OCI-M2 (cell line): ENCODE results near the gene LCK.

Experiments
- DNase-seq: peaks from one replicate; lab custom pipeline; 2025; ENCODE audit not compliant: unreplicated experiment; lab: John Stamatoyannopoulos, UW

LCK gene

DNA sequence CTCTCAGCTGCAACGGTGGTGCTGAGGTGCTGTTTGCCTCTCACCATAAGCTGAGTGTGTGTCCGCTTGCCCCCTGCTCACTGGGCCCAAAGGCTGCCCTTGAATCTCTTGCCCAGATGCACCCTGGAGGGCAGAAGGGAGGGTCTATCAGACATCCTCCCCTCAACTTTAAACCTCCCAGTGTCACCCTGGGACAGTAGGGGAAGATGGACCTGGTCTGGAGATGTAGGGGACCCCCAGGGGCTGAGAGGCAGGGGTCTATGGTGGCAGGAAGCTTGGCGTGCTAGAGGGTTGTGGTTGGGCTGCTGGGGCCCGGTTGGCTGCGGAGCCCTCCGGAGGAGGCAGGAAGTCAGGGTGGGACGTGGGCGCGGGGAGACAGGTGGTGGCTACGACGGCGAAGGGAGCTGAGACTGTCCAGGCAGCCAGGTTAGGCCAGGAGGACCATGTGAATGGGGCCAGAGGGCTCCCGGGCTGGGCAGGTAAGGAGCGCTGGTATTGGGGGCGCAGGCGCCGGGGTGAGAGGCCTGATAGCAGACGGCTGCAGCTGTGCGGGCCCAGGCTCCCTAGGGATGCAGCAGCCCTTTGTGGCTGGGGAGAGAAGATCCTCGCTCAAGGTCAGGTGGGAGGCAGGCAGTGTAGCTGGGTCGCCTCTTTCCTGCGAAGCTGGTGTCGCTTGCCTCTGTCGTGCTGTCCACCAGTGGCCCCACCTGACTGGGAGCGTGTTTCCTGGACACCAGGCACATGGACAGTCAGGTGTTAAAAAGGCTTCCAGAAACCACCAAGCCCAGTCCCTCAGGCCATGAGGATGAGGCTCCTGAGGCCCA is at the start of gene LCK:
Gene LCK (plus strand): TSS at position 373 of the 824 bp plus-strand sequence. CDS start 23,065 bp downstream, outside the sequence.
- no peak for DNase-seq

DNA sequence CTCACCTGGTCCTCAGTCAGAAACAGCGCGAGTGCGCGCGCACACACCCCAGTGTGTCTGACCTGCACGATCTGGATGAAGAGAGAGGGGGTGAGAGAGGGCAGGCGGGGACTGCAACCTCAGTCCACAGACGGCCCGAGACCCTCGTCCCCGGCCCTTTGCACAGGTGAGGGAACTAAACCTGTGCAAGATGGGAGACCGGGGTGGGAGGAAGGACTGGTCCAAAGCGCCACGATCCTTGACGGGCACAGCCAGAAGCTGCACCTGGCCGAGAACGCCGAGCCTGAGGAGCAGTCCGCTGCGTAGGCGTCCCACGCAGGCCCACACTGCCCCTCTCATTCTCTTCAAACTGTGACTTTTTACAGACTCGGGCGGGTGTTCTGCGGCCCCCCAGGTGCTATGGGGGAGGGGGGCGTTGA is 46.1 kb upstream of the LCK start:
- no peak for DNase-seq

DNA sequence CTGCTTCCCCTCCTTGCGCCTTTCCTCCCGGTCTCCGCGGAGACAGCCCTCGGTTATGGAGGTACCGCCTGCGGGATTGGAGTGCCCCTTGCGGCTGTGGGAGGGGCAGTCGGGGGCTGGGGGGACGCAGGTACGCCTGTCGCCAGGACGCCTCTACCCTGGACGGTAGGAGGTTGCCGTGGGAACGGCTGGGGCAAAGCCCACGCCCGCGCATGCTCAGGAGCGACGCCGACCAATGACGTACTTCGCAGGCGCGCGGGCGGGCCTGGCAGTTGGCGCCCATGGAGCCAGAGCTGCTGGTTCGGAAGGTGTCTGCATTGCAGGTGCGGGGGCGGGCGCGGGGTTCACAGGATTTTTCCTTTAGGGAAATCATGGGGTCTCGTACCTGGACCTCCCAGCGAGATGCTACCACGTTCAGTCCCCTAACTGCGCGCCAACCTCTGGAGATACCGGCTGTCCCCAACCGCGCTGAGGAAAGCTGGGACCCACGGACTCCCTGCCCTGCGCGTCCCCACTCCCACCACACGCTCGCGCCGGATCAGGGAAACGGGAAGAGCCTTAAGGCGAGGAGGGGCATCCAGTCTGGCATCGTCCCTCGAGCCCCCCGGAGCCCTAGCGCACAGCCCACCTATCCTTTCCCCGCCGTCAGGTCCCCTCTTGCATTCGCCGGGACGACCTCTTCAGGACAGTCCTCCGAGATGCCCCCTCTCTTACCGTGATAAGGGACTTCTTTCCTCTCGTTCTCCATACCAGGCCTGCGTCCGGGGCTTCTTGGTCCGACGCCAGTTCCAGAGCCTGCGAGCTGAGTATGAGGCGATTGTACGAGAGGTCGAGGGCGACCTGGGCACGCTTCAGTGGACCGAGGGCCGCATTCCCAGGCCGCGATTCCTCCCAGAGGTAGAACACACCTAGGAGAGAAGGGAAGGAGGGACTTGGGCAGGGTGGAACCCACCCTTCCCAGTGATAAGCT is 45.4 kb upstream of the LCK start, which contains the start of gene IQCC:
Gene IQCC (plus strand): TSS at position 271 of the 970 bp plus-strand sequence. CDS start 11 bp downstream, at position 282.
- no peak for DNase-seq

DNA sequence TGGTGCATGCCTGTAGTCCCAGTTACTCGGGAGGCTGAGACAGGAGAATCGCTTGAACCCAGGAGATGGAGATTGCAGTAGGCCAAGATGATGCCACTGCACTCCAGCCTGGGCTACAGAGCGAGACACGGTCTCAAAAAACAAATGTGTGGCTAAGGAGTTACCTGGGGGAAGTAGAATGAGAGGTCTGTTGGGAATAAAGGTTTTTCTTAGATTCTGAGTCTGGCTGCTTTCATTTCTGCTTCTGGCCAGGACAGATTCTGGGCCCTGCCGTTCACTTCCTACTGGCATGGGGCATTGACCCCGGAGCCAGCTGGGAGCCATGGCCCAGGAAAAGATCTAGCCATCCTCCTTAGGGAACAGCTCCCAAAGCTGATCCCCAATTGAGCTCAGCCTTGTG is 42.6 kb upstream of the LCK start:
- DNase-seq, result no peak

DNA sequence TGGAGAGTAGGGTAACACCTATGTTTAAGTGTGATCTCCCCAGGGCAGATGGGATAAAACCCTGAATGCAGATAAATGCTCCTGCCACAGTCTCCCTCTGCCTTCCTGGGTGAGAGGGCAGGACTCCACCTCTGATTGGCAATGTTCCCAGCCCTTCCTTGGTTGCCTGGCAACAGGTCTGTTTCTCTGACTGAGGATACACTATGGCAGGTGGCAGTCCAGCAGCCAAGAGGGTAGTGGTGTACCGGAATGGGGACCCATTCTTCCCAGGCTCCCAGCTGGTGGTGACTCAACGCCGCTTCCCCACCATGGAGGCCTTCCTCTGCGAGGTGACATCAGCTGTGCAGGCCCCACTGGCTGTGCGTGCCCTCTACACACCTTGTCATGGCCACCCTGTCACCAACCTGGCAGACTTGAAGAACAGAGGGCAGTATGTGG is 42.2 kb upstream of the LCK start, which contains the start of gene DCDC2B:
Gene DCDC2B (plus strand): TSS at position 199 of the 438 bp plus-strand sequence. CDS start 5 bp downstream, at position 204.
- no peak for DNase-seq

DNA sequence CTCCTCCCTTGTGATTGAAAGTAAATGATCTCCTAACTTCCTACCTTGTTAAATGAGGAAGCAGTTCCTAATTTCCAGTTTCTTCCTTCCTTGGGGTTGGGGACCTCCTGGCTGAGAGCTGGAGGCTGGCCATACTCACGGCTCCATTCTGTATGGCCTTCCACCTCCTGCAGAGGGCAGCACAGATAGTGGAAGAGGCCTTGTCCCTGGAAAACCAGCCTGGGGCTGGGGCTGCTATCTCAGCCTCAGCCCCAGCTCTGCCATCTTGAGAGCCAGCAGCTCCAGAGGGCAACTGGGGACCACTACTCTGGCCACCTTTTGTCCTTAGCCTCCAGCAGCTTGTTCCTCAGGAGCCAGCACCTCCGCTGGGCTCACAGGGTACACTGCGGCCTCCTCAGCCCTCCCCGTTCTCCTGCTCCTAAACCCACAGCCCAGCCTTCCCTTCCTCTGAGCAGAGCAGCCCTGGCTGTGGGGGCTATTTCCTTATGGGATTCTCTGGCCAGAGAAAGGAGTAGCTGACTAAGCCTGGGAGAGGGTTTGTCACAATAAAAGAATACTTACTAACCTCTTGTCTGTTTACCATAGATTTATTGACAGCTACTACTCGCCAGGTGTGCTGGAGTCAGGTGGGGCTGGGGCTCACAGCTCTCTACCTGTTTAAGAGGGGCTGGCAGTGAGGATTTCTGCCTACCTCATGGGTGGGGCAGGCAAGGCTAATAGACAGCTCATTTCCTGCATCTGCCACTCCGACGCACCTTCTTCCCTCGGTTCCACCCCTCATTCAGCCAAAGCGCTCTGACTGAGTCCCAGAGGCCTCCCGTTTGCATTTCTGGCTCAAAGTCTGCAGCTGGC is 35.2 kb upstream of the LCK start:
- DNase-seq, result no peak

DNA sequence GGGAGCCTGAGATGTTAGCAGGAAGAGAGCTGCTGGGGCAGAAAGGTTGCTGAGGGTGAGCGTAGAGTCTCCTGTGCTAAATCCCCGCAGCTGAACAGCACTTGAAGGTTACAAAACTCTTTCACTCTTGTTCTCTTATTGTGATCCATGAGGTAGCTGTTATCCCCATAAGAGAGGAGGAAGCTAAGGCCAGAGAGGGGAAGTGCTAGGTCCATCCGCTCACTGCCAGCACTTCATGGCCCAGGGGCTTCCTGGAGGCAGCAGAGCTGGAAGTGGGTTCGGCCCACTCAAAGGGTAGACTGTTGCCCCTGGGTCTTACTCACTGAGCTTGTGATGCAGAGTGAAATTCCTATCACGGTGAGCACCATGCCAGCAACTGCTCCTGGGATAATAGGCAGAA is 34.5 kb upstream of the LCK start:
- no peak for DNase-seq

DNA sequence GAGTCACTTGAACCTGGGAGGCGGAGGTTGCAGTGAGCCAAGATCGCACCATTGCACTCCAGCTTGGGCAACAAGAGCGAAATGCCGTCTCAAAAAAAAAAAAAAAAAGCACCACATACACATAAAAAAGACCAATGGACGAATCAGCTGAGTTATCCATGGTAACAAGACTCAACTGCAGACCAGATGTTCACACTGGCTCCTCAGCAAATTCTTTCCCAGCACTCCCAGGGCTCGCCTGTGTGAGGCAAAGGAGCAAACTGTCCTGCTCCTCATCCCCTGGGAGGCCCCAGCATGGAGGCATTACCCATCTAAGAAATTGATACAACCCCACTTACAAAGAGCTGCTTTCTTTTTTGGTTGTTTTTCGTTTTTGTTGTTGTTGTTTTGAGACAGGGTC is 32.0 kb upstream of the LCK start:
- DNase-seq, result no peak

DNA sequence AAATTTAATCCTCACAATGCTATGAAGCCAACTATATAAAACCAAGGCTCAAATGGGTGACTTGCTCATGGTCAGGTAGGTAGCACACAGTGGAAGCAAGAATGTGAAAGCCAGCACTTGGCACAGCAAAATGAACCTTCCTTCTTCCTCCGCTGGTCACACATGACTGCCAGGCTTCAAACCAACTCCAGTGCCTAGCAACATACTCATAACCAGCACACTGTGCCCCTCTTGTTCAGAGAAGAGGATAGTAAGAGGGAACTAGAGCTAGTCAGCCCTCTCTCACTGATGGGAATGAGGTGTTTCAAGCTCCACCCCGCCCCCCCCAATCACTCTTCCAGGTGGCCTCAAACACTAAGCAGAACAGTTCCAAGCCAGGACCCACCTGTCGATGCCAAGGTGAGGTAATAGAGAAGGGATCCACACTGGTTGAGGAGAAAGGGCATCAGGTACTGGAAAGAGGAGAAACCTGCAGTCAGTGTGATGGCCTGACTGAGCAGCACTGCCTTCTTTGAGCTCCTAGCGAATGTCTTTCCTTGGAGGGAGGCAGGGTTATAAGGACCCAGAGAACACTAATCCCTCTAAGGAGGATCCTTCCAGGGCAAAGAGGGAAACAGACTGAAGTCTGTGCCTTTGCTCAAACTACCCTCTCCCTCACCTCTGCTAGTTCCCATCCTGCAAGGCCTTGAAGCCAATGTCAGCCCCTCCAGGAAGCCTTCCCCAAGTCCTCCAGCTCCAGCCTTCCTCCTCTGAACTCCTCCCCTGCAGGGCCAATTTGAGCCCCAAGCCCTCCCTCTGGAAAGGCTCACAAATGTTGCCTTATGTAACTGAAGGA is 30.1 kb upstream of the LCK start:
- DNase-seq, result no peak

DNA sequence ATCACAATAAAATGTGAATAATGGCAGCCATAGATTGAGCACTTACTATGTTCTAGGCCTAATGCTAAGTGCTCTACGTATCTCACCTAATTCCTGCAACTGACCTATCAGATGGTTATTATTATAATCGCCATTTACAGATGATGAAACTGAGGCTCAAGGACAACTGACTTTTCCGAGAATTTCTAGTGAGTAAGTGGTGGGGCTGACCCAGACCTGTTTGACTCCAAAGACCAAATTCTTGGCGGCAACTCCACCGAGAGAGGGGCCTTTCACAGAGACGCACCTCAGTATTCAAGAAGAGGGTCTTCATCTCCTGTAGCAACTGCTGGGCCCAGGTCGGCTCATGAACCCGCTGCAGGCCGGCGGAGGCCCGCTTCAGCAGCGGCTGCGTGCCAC is 29.5 kb upstream of the LCK start:
- no peak for DNase-seq

DNA sequence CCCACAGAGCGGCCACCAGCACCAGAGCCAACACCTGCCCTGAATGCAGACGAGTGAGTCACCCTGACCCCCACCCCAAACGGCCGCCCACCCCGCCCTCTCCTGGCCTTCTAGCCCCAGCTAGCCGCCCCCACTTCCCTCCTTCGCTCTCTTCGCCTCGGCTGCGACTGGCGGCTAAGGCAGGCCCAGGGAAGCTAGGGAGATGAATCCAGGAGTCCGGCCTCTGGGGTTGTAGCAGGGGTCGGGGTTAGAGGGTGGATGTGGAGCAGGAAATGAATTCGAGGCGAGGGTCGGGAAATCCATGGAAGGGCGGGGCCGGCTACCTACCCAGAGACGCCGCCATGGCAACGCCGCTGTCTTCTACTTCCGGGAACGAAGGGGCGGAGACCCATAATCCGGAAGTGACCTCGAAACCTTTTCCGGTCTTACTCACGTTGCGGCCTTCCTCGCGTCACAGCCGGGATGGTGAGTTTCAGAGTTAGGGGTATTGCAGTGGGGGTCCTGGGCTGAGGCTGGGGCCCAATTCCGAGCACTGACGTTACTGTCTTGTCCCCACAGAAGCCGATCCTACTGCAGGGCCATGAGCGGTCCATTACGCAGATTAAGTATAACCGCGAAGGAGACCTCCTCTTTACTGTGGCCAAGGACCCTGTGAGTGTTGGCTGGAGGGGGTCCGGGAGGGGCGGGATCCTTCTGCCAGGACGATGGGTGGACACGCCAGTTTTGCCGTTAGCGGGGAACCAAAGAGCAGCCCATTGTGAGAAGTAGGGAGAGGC is 28.9 kb upstream of the LCK start, which contains the start of the genes EIF3I and TMEM234:
Gene EIF3I (plus strand): TSS at position 428 of the 776 bp plus-strand sequence. CDS start 35 bp downstream, at position 463.
Gene TMEM234 (minus strand): TSS at position 374 of the 776 bp plus-strand sequence. CDS start 31 bp downstream, at position 343.
- peak; percentile 53 for DNase-seq

DNA sequence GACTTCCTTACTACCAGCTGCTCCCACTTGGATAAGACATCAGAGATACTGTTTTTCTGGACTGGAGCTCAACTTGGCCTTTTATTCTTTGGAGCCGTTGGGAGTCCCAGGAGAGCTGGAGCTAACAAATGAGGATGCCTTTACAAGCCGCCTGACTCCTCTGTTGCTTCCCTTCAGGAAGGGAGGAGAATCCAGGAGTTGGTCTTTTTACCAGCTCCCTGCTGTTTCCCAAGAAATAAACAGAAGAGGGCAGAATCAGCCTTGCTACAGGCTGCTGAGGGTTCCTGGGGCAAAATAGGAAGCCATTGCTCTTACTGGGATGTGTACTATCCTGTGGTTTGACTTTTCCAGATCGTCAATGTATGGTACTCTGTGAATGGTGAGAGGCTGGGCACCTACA is 27.4 kb upstream of the LCK start:
- no peak for DNase-seq

DNA sequence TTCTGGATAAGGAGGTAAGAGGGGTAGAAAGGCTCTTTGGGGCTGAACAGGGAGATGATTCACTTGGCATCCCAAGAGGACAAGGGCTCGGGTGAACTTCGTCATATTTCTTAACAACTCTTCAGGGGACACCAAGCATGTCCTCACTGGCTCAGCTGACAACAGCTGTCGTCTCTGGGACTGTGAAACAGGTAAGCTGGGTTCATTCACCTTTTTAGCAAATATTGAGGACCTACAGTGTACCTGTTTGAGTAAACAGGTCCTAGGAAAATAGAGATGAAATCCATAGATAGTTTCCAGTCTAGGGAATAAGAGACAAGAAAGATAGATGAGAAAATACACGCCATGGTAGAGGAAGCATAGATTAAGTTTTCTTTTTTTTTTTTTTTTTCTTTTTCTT is 26.8 kb upstream of the LCK start:
- no peak for DNase-seq

DNA sequence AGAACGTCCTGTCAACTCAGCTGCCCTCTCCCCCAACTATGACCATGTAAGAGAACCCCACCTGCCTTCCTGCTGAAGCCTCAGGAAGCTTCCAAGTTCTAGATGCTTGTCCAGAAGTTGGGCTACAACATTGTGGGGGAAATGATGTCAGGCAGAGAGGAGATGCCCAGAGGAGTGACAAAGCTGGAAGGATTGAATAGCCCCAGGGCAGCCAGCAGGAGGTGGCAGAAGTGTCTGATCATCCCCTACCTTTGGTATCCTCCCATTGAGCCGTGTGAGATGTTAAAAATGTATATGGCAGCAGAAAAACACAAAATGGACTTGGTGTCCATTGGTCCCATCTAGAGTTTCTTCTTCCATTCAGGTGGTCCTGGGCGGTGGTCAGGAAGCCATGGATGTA is 22.3 kb upstream of the LCK start:
- DNase-seq, result no peak

DNA sequence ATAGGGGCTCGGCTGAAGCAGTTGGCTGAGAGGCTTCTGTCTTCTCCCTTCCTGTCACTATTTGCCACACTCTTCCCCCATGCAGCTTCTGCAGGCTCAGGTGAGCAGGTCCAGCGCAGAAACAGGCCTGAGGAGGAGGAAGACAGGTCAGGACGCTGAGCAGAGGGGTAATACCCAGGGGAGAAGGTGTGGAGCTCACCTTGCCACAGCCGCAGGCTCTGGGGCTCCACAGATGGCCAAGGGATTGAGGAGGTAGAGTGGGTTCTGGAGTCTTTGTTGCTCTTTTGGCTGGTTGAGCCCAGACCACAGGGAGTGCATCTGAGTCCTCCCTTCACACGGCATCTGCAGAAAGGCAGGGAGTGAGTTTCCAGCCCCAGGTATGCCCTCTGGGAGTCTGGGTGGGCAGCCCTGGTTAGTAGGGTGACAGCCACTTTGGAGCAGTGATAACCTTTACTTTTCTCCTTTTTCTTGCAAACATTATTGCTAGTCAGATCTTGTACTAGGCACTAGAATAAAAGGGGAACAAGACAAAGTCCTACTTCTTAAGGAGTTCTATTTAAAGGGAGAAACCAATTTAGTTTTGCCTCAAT is 19.1 kb upstream of the LCK start:
- no peak for DNase-seq

DNA sequence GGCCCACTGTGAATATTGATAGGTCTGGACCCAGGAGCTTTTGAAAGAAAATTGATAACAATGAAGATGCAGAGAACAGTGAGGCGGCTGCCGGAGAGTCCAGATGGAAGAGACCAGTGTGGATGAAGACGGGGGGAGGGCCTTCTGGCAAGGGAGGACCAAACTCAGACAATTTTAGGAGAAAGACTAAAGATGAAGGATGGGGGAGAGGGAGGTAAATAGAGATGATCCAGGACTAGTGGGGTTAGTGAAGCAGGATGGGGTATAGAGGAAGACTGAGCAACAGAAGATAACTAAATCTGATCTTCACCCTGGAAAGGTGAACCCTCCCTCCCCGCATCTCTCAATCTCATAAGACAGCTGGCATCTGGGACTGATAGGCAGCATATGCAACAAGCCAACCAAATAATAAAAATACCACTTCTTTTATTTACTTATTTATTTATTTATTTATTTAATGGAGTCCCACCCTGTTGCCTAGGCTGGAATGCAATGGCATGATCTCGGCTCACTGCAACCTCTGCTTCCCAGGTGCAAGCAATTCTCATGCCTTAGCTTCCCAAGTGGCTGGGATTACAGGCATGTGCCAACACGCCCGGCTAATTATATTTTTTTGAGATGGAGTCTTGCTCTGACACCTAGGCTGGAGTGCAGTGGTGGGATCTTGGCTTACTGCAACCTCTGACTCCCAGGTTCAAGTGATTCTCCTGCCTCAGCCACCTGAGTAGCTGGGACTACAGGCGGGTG is 18.3 kb upstream of the LCK start:
- no peak for DNase-seq

DNA sequence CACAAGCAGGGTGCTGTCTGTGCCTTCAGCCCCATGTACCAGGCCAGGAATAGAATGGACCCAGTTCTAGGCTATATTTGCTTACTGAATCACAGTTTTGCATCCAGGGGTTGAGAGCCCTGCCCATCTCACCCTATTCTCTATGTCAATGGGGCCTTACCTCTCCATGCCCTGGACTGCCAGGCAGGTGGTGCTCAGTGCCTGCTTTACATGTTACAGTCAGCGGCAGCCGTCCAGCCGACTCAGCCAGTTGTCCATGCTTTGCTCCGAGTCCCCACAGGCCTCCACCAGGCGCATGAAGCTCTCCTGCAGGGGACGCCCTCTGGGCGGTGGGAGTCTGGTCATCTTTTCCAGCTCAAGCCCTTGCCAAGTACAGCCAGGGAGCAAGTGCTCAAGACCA is 16.3 kb upstream of the LCK start:
- DNase-seq, result no peak

DNA sequence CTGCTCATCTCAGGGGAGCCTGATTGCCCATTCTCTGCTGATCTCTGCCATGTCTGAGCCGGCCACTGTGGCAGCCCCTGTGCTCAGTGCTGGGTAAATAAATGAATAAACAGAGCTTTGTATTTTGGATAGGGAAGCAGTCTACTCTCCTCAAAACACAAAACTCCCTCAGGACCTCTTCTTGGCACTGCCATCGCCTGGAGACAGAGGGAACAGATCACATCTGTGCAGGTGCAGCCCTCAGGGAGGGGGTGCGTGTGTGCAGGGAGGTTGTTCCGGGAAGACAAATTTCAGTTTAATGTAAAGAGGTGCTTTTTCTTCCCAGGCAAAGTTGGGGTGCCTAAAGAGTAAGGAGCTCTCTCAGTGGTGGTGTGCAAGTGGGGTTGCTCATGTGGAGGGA is 11.7 kb upstream of the LCK start:
- no peak for DNase-seq
